Measurements from ENCODE around the gene EVL. TPM values are rescaled to one million over a fixed set of nuclear protein-coding genes. Genes with fewer than 3 reads are reported as not detected.

The EVL gene
- total RNA-seq, 4 donors from 2014 or later = 42.6 to 94.6 (median 59.8) TPM

- H3K9me3 ChIP-seq = no peaks in the 10 kb centered on the region
- H3K4me1 ChIP-seq = peaks cover 0 to 52% (median 36%) of the 10 kb centered on the region in 4 donors
- 94 to 96% methylated on average over 7 of the region's 7 CpGs for WGBS, 2 donors
- no peaks in the 10 kb centered on the region for H3K27me3 ChIP-seq
- no peak for DNase-seq (ENCODE audit: low spot score in 2 of 2)
- no peak for TF ChIP-seq EP300 (IDR thresholded peaks at IDR 0.05)
- no peak for TF ChIP-seq CTCF (IDR thresholded peaks at IDR 0.05)
- TF ChIP-seq POLR2A (IDR thresholded peaks at IDR 0.05) = no peak
- no peaks in the 10 kb centered on the region for H3K36me3 ChIP-seq
- H3K27ac ChIP-seq = no peak overlapping the region
- H3K4me3 ChIP-seq = no peak overlapping the region
Measured at GRCh38 chr14:100074431-100075100, 9.3 kb downstream of the EVL start.

DNA sequence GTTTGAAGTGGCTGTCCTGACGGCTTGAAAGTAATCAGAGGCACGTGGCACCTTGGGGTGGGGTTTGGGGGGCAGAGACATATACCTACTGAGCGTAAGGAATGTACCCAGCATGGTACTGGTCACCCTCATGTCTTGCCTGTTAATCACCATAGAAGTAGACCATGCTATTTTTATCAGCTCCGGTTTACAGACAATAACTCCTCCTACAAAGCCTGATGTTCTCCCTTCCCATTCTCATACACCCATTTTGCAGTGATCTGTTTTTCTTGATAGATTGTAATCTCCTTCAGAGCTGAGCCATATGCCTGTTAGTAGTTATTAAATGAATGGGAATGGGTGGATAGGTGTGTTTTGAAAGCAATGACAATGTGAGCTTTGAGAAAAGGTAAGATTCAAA, 10.5 kb downstream of the EVL start:
- H3K4me1 ChIP-seq = peaks cover 0 to 52% (median 39%) of the 10 kb centered on the region in 4 donors
- WGBS, 2 donors = 62 to 68% methylated on average over 4 of the region's 4 CpGs
- TF ChIP-seq CTCF (IDR thresholded peaks at IDR 0.05) (no peak), EP300 (IDR thresholded peaks at IDR 0.05) (no peak), POLR2A (IDR thresholded peaks at IDR 0.05) (no peak)

DNA sequence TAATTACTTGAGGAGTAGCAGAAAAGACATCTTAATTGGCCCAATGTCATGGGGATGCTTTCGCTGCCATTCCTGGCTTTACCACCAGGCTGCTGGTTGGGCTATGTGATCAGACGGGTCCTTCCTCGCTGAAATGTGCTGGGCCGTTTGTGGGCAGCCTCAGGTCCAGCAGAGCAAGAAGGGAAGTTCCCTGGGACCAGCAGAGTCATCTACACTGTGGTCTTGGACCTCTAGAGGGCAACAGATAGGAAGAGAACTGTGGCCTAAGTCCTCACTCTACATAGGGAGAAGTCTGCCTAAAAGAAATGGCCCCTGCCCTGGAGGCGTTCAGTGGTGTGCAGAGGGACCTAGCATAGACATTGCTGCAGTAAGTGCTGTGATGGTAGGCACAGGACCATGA, 10.9 kb downstream of the EVL start:
- H3K9me3 ChIP-seq = no peaks in the 10 kb centered on the region
- no peak overlapping the region for H3K4me3 ChIP-seq
- H3K4me1 ChIP-seq = peaks cover 0 to 51% (median 39%) of the 10 kb centered on the region in 4 donors
- TF ChIP-seq EP300 (IDR thresholded peaks at IDR 0.05) = no peak
- peak in 2 of 5 experiments; percentile 19 to 45 for TF ChIP-seq CTCF (IDR thresholded peaks at IDR 0.05)
- TF ChIP-seq POLR2A (IDR thresholded peaks at IDR 0.05) = no peak
- H3K27me3 ChIP-seq = no peaks in the 10 kb centered on the region
- DNase-seq (ENCODE audit: low spot score in 2 of 2) = no peak
- whole genome bisulfite sequencing, 2 donors = 76% methylated on average over 5 of the region's 5 CpGs
- H3K27ac ChIP-seq = peak overlapping the region in 2 of 4 donors; percentile 49 to 50
- no peaks in the 10 kb centered on the region for H3K36me3 ChIP-seq

More for the DNA sequence above, 10.5 kb downstream of the EVL start:
- Histone ChIP-seq H3K27me3 (no peaks in the 10 kb centered on the region), H3K27ac (no peak overlapping the region), H3K4me3 (no peak overlapping the region), H3K9me3 (no peaks in the 10 kb centered on the region), H3K36me3 (no peaks in the 10 kb centered on the region)
- DNase-seq (ENCODE audit: low spot score in 2 of 2) = no peak

- peak in 1 of 2 donors; percentile 66 for DNase-seq (ENCODE audit: low spot score in 2 of 2)
- Histone ChIP-seq H3K9me3 (no peaks in the 10 kb centered on the region), H3K4me1 (peaks cover 0 to 51% (median 39%) of the 10 kb centered on the region in 4 donors), H3K36me3 (no peaks in the 10 kb centered on the region), H3K4me3 (no peak overlapping the region), H3K27me3 (no peaks in the 10 kb centered on the region), H3K27ac (peak overlapping the region in 2 of 4 donors; percentile 50 to 65)
- TF ChIP-seq EP300 (IDR thresholded peaks at IDR 0.05) = peak in 1 of 2 donors; percentile 67
- no peak for TF ChIP-seq CTCF (IDR thresholded peaks at IDR 0.05)
- WGBS, 2 donors = 64 to 69% methylated on average over 7 of the region's 7 CpGs
Measured at GRCh38 chr14:100076606-100077005, 11.4 kb downstream of the EVL start.

GRCh38 chr14:100077441-100077840, 12.2 kb downstream of the EVL start:
- H3K27ac ChIP-seq = peak overlapping the region in 1 of 4 donors; percentile 65
- no peak for DNase-seq (ENCODE audit: low spot score in 2 of 2)
- TF ChIP-seq POLR2A (IDR thresholded peaks at IDR 0.05) = no peak
- no peak for TF ChIP-seq CTCF (IDR thresholded peaks at IDR 0.05)
- no peak for TF ChIP-seq EP300 (IDR thresholded peaks at IDR 0.05)
- H3K4me1 ChIP-seq = peaks cover 0 to 56% (median 39%) of the 10 kb centered on the region in 4 donors
- no peak overlapping the region for H3K4me3 ChIP-seq
- no peaks in the 10 kb centered on the region for H3K9me3 ChIP-seq
- H3K27me3 ChIP-seq = no peaks in the 10 kb centered on the region
- no peaks in the 10 kb centered on the region for H3K36me3 ChIP-seq
- 93 to 97% methylated on average over 9 of the region's 9 CpGs for WGBS, 2 donors
